DMS114 treated with DMSO at 0.1 percent for 48 hours (cell line): Measurements from ENCODE around the gene ARL17A.
"Not testable (repeated sequence)": the region's sequence is repeated elsewhere in the genome, so short reads cannot be mapped to it uniquely, and the experiment has no call there.

Experiments used
- DNase-seq: peaks from one replicate; lab custom pipeline; 2025; ENCODE audit not compliant: unreplicated experiment; lab: John Stamatoyannopoulos, UW

The ARL17A gene

GRCh38 chr17:46559155-46559554 lies 20.3 kb downstream of the ARL17A start:
- DNase-seq: not testable (repeated sequence)

GRCh38 chr17:46548607-46549006 lies 30.9 kb downstream of the ARL17A start:
- not testable (repeated sequence) for DNase-seq

DNA sequence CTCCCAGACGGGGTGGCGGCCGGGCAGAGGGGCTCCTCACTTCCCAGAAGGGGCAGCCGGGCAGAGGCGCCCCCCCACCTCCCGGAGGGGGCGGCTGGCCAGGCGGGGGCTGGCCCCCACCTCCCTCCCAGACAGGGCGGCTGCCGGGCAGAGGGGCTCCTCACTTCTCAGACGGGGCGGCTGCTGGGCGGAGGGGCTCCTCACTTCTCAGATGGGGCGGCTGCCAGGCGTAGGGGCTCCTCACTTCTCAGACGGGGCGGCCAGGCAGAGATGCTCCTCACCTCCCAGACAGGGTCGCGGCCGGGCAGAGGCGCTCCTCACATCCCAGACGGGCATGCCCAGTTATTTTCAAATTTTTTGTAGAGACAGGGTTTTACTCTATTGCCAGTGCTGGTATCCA lies 44.8 kb downstream of the ARL17A start:
- DNase-seq: not testable (repeated sequence)

- DNase-seq: not testable (repeated sequence)
These were observed 67.3 kb downstream of the ARL17A start, which contains the start of gene LRRC37A2 for GRCh38 chr17:46512168-46512567. Gene LRRC37A2 (plus strand): TSS chr17:46512468. CDS start chr17:46512713, 245 bp downstream.

DNA sequence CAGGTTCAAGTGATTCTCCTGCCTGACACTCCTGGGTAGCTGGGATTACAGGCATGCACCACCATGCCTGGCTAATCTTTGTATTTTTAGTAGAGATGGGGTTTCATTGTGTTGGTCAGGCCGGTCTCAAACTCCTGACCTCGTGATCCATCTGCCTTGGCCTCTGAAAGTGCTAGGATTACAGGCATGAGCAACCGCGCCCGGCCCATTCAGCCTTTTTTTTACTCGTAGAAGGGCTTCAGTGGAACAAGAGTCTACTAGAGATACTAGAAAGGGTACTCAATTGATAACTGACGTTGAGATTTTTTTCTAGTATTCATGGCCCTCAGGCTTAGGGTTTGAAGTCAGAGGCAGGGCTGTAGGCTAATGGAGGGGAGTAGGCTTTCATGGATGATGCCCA lies 73.6 kb downstream of the ARL17A start:
- DNase-seq: not testable (repeated sequence)

DNA sequence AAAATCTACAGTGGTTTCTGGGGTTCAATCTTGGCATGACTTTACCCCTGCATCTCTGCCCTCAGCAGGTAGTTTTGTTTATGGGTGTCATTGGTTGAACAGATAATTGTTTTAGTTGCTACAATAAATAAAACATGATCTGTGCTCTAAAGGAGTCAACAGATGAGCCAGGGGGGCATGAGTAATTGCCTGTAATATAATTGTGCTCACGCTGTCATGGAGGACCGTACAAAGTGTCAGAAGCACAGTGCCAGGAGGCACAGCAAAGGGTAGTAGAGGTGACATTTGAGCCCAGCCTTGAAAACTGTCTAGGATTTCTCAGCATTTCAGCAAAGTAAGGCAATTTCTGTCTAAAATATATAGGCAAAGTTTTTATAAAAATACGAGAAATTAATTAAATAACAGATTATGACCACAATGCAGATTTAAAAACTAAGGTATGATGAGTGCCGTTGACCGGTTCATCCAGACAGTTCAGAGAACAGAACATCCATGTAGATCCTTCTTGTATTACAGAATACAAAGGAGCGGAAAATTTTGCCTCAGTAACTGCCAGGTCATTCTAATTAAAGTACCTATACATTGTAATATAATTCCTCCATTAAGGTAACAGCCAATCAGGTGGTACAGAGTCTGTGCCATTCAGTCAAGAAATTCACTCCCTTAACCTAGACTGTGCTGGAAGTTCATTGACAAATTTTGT lies 79.9 kb downstream of the ARL17A start:
- not testable (repeated sequence) for DNase-seq

GRCh38 chr17:46492021-46492420 lies 87.5 kb downstream of the ARL17A start:
- not testable (repeated sequence) for DNase-seq

DNA sequence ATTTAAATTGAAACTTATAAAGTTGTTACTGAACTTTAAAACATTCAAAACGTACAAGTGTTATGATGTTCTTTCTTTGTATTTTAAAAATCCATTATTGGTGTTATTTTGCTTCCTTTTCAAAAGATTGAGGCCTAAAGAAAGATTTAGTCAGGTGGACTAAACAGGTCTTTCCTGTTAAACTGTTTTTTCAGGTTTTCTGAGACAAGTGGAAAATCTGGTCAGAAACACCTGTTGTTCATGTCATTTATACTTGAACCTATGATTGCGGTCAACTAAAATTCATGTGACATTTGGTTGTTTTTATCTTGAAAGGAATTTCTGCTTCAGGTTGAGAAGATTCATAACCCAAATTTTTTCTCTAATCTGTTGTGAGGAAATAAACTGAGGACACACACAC lies 98.2 kb downstream of the ARL17A start:
- DNase-seq: not testable (repeated sequence)

DNA sequence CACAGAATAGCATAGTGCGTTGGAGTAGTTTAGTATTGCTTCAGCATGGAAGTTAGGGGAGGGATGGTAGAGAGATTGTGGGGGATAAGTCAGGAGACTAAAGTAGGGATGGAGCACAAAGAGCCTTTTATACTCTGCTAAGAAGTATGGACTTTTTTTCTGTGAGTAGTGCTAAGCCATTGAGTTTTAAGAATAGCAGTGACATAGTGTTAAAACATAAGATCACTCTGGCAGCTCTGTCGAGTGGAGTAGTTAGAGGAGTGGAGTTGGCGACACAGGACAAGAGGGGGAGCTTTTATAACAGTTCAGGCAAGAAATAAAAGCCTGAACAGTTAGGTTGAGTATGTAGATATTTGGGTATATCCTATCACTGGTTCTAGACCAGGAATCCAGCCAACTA lies 100.7 kb downstream of the ARL17A start:
- DNase-seq: not testable (repeated sequence)

DNA sequence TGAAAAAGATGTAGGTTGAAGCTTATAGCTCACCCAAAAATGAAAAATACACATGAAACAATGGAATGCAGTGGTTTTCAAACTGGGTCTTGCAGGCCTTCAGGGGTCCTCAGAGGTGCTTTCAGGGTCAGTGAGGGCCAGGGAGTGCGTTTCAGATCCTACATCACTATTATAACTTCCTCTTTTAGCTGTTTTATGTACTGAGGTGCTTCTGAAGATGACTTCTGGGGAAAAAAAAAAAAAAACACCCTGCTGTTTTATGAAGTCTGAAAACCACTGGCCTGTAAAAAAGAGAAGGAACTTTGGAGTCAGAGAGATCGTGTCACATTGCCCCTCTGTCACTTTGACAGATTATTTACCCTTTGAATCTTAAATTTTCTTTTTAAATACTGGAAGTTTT lies 103.9 kb downstream of the ARL17A start:
- DNase-seq: not testable (repeated sequence)

DNA sequence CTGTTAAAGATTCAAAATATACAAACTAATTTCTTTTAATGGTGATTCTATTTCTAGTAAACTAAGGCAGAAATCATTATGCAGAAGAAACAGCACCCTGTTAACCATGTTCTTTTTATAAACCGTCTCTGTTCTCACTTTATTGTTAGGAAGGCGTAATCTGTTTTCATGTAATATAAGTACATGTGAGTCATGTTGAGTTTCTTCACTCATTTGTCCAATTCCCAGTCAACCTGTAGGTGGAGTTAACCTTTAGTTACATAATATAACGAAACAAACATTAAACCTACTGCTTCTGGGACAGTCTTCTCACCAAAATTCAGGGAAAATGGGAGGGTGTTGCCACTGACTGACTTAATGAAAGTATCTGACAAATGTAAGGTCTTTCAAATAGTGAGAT lies 105.0 kb downstream of the ARL17A start:
- DNase-seq: not testable (repeated sequence)

- DNase-seq: not testable (repeated sequence)
These were observed 111.9 kb downstream of the ARL17A start for GRCh38 chr17:46467618-46468017.
